Hypothalamus (tissue), 51 donors: ENCODE data around the gene AGMO.

Experiments
- DNase-seq, 51 donors: peaks; one replicate each; lab custom pipeline; 2025; lab: John Stamatoyannopoulos, UW

Gene AGMO

DNA sequence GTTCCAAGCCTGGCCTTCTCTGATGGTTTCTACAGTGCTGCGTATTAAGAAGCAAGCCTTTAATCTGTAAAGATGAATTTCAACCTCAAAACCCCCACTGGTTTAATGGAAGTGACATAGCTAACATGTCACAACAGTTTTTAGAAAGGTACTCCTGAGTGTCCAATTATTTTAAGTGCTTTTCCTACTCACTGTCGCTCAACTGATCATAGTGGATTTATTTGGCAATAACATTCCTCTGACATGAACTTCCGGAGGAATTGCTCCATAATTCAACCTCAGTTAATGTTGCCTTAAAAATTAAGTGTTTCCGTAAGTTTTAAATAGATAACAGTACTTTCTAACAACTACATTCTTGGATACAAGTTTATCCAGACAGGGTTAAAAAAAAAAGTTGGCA lies 57.5 kb downstream of the AGMO start:
- no peak for DNase-seq

DNA sequence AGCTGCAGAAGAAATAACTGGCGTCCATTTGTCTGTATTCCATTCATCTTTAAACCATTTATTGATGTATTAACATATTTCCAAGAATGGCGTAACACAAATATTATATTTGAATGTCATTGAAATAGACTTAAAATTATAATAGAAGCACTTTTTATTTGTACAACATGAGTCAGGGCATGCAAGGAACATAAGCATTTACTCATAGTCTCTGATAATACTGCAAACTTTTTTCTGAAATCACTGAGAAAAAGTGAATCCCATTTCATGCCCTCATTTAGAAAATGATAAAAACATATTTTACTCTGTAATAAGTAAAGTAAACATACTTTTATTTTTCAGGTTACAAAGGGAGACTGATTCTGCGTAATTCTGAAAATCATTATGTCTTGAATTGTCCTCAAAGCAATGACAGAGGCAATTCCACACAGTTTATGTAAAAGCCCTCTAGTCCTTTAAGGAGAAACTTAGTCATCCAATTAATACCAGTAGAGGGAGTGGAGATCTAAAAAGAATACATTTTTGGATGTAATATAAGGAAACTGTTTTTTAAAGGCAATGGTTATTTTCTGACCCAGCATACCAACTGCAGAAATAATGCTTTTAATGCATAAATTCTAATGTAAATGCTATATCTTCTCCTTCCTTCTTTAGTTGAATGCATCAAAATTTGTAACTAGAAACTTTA lies 58.1 kb downstream of the AGMO start:
- no peak for DNase-seq

DNA sequence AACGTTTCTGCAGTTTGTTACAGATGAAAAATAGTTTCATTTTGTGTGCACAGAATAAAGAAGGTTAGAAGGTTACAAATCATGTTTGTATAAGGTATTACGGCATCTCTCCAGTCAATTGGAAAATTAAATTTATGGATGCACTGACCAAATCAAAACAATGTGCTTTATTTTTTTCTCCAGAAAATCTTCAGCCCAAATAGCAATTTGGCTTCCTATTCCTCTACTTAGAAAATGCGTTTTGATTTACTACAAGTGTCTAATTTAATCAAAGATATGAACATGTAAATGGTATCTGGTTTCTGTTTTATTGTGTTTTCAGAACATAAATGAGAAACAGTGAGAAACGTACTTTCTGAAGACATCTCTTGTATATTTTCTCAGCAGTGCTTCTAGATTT lies 63.4 kb downstream of the AGMO start:
- no peak for DNase-seq

DNA sequence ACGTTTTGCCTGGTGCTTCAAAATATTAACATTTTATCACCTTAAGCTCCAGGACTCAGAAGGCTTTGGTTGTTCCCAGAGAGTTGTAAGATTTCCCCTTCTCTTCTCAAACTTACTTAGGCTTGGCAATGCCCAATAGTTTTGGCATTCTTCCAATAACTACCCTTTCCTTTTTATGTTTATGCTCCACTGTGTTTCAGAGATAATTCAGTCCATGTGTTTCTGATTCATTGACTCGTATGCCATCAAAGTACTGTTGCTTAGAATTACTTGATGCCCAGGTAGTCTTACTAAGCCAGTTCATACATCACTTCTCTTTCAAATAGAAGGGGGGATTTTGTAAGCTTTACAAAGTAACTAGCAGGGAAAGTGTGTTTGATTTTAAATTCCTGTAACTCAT lies 66.6 kb downstream of the AGMO start:
- DNase-seq: no peak

DNA sequence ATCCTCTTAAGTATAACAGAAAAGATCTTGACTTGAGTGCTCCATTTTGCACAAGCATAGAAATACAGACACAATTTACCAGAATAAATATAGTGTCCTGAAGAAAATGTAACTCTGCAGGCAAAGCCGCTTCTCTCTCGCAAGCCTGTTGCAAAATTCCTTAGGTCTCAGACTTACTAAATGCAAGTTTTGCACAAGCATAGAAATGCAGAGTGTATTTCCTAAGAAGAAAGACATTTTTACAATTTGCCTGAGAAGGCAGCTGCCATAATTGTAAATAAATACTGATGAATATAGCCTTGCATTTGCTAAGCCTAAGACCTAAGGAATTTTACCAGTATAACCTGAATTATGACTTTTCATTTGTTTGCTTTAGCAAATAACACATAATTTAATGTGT lies 67.1 kb downstream of the AGMO start:
- no peak for DNase-seq

DNA sequence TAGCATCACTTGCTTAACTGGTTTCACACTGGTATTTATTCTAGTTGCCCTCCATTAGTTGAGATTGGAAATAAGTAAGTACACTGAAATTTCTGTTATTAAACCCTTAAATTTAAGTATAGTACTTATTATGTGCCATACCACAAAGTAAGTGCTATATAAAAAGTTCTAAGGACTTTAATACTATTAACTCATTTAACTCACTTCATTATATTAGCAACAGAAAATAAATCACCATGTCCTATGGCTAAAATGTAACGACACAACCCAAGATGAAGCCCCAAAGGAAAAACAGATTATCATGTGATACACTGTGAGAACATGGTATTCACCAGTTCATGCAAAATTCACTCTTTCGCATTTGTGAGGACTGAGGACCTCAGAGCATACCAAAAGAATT lies 70.5 kb downstream of the AGMO start:
- DNase-seq: no peak

DNA sequence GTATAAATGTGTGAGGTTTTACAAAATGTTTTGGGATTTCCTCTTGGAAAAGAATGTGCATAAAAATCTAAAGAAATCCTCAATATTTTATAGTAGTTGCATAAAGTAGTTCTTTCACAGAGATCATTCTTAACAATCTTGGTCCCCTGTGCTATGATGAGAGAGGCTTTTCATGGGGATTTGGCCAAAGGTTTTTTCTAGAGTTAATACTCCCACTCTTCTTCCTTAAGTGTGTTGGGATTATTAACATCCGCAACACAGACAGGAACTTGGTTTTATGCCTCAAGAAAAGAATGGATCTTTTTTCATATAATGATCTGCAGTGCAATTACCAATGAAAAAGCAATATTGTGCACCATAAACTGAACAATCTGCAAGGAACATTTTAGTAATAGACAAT lies 71.5 kb downstream of the AGMO start:
- DNase-seq: no peak

DNA sequence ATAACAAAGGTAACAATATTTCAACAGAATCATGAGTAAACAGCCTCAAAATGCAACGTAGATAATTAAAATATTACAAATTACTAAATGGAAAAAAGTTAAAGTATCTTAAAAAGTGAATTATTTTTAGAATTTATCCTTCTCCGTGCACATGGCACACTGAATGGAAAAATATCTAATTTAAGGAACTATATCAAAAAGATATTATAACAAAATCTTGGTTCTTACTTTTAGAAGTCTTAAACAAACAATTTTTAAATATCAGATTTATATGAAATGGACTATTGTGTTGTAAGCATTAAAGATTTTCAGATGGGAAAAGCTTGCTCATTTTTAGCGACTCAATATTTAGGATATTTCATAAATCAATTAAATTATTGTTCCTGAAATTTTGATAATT lies 72.0 kb downstream of the AGMO start:
- no peak for DNase-seq

DNA sequence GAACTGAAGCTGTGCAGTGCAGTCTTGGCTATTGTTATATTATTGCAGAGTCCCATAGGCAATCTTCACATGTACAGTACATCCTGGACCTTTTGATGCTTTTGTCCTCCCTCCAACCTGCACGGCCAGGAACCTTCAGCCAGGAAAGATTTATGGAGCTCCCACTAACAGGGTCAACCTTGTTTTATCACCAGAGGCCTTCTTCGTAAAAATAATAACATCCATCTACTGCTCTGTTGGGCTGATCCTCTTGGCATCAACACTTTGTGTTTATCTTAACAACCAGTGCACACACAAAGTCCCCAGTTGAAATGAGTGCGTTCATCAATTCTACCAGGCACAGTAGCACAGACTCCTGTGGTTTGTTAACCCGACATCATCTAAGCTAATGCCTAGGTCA lies 72.4 kb downstream of the AGMO start:
- DNase-seq: no peak

DNA sequence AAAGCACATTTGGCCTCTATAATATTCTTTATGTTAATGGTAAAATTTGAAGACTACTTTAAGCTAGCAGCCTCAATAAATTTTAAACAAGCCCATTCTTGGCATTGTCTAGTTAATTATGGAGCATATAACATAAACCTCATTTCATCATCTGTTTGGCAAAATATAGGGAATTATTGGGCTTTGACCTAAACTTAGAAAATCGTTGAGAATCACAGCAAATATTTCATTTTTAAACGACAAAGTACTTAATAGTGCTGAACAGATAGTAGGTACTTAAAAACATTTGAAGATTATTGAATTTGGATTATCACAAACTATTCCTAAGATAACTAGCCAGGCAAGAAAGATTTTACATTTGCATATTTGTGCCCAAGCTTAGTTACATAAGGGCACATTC lies 73.4 kb downstream of the AGMO start:
- no peak for DNase-seq

DNA sequence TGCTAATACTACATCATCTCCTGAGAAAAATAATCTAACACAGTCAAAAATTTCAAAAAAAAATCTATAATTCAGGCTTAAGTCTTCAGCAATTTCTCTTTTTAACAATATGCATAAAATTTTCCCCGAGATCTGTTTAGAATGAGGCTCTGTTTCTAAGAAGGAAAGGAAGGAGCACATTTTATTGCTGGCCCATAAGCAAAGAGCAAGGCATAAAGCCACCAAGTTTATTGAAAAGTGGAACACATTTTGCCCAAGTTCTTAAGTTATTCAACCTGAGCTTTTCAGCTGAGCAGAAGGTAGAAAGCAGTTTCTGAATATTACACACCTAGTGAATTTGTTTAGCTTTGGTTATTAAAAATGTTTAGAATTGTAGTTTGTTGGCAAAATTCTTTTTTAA lies 73.9 kb downstream of the AGMO start:
- DNase-seq: no peak

DNA sequence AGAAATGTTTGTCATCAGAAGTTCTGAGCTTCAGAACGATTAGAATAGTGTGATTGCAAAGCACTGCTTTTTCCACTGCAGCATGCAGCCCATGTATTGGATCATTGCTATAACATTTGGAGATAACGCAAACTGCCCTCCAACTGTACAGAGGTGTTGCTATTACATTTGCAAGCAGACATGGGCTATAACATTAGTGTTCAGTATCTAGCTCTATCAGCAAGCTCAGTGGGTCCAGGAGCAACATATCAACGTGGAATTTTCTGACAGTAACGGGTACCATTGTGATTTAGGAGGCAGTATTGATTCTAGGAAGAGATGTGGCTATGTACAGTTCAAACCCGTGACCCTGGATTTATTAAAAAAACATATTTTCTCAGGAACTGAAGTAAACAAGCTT lies 75.8 kb downstream of the AGMO start:
- DNase-seq: no peak

DNA sequence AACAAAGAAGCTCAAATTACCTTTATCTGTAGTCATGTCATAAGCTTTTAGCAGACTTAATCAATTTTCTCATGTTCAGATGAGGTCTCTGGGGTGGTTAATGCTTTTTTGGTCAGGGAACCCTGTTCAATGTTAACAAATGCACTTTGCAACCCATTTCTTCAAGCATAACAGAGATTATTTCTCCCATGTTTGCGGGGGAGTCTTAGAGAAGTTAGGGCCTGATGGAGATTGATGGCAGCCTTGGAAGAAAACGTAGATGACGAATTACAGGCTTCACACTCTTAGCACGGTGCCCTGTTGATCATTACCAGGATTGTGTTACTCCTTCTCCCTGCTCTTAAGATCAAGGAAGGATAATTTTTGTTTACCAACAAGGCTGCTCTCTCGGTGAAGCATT lies 76.4 kb downstream of the AGMO start:
- no peak for DNase-seq

DNA sequence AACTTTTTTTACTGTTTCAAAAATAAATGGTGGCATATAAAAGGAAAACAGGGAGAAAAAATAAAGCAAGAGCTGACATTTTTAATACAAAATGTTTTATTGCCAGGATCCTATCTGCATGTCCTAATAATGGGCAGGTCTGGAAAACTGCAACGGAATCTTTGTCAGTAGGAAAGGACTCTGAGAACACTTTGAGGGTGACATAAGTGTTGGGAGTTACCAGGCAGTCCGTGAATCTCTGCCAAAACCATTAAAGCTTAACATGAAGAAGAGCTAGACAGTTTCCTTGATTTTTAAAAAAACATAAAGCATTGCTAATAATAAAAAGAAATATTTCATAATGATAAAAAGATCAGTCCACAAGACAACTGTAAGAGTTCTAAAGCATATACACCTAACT lies 80.7 kb downstream of the AGMO start:
- DNase-seq: no peak

DNA sequence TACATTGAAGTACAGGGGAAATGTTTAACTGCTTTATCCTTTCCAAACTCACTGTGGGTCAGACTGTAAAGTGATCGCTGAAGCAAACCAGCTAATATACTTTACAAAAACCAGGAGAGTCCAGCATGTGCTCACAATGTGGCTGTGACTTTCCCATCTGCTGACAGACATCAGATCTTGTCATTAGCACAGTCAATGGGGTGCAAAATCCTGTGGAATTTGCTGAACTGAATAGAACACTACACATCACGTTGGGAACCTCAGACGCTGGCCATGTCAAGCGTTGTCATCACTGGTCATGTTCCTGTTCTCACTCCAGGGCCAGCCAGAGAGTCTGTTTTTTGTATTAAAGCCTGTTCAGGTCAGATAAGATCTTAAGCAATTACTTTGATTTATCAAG lies 83.4 kb downstream of the AGMO start:
- DNase-seq: no peak

DNA sequence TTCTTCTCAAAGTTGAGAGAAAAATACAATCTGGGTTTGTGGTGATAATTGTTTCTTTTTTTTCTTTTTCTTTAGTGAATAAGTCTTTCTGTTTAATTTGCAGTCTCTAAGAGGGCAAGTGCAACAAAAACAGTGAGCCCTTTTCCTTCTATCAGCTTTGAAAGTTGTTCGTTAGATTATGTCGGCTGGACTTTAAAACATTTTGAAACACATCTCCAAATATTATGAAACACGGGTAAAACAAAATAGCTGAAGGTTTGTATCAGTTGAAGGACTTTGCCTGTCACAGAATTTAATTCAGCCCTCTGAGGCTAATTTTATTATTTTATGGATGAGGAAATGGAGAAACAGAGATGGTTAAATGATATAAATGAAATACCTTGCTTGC lies 85.3 kb downstream of the AGMO start:
- no peak for DNase-seq

DNA sequence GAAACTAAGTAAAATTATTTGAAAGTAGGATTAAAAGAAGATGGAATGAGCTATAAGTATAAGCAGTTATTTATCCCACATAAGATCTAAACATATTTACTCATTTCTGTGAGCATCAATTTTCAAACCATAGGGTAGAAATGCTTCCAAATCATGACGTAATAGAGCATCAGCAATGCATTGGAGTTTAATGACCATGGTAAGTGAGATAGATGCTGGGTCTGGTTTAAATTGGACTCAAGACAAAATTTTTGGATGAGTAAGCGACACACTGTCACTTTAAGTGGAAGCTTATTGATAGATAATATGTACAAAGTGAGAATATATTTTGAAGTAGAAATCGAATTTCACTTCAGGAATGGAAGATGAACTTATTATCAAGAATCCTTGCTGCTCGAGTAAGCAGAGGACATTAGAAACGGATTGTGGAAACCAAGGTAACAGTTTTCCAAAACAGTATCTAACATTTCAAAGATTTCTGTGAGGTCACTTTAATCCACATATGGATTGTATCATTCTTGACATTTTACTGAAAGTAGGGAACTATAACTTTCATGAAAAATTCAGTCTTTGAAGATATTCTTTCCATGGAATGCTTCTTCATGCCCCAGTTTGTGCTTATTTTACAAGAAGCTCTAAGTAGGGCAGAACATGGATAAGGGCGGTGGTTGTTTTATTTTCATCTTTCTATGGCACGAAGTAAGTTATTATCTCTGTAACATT lies 85.8 kb downstream of the AGMO start:
- no peak for DNase-seq

DNA sequence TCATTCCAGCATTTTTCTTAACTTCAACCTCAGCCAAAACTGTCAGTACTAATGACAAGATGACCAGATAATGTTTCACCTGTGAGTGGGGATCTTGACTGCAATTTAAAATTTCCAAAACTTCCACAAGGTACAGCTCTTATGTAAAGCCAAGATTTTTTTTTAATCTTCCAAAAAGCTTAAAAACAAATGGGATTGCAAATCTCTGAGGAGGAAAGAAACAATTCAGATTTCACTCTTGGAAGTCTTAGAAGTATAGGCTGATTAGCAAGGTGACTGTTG lies 90.2 kb downstream of the AGMO start:
- no peak for DNase-seq

DNA sequence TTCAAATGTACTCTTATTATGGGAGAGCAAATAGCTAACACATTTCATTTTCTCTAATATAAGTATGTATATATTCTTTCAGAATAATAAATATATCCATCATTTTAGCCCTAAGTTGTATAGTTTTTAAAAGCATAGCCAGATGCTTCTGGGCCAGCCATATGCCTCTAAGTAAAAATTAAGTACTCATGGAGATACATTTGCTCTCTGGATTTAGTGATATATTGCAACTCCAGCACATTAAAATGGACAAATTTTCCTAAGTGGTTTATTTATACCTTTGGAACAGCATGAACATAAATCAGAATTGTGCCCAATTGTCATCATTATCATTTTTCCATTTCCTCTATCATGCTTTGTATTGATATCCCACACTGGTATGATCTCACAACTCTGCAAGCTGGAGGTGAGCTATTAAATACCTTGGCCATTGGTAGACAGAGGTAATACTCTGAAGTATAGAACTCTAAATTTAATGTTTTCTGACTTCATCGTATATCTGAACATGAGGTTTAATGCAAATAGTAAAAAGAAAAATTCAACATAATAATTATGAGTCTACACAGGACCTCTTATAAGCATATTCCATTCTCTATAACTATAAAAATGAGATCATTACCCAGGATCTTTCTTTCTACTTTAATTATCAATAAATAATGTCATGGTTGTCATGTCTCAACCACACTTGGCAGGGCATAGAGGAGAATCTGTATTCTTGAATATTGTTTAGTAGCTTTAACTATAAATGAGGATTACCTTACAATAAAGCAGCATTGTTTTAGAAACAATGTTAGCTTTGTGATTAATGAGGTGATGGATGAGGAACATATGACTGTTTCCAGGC lies 90.8 kb downstream of the AGMO start:
- DNase-seq: no peak

DNA sequence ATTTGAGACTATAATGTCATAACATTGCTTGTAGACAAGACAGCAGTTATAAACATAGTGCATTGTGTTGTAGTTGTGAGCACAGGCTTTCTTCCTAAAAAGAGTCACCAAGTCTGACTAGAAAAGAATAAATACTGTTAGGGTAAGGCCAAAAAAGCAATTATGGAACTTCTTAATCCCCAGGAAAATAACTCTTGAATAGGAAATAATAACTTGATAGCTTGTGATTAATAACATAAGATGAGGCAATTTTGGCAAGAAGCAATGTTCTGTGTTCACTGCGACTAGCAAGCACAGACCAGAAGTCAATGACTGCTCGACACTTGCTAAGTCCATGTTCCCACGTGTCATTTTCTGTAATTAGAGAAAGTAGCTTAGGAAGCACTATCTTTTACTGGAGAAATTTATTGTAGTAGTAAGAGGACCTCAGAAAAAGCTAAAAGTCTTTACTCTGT lies 97.1 kb downstream of the AGMO start:
- DNase-seq: no peak

DNA sequence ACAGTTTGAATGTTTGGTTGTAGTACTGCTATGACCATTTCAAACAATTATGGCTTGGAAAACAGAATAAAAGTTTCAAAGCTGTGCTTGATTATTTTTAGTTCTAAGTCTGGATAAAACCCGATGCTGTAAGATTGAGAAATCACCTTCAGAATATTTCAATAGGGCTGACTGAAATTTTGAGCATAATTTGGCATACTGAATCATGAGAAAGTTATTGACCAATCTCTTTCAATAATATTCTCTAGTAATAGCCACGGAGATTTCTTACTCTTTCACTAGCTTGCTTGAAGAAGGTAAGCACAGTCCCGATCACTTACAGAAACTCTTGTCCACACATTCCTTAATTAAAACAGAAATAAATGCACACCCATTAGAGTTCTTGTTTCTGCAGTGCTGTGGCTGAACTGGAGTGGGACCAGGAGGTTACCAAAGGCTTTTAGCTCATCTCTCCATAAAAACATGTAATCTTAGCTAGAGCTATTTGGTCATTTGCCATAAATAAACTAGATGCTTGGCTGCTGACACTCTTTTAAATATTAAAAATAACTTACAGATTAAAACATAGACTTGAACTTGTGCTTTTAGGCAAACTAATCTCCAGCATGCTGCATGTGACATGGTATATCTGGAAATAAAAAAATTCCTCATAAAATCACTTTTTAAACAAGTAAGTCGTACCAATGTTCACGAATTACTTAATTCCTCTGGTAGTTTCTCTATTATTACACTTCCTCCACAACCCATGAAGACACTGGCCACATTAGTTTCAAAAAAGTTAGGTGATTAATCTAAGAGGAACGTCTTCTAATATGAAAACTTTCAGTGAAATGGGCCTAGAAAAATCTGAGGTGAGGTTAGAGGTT lies 97.8 kb downstream of the AGMO start:
- DNase-seq: no peak
